Activated CD4-positive, alpha-beta T cell treated with anti-CD3 and anti-CD28 coated beads, Interleukin-2, amount 10 ng/mL, durations not matched to agents 7 days and 5 days (primary cell): ENCODE results near the gene LRRC8B. TPM values are rescaled to one million over a fixed set of nuclear protein-coding genes. Genes with fewer than 3 reads are reported as not detected.
A peak's percentile ranks its signal among the peaks of the same experiment; 100 is the strongest.

Experiments
- CTCF ChIA-PET: fragments of 350-600 bp; sonication (Branson Sonifier 250); formaldehyde crosslinking; loops from one replicate; lab custom pipeline; 2021; ENCODE audit warnings: antibody characterized with exemption; lab: Charles Lee
- POLR2A ChIA-PET: fragments of 350-600 bp; sonication (Branson Sonifier 250); formaldehyde crosslinking; loops from one replicate; lab custom pipeline; 2021; ENCODE audit warnings: antibody characterized with exemption; lab: Charles Lee
- DNase-seq: peaks from one replicate; pipeline ENCODE4 v3.0.0-alpha.2; 2020
- H3K27ac Mint-ChIP-seq: one replicate; pipeline ENCODE4 v1.8.0; 2021; ENCODE audit warnings: mild to moderate bottlenecking, moderate library complexity, mixed read lengths
- H3K27me3 Mint-ChIP-seq: one replicate; pipeline ENCODE4 v1.8.0; 2021; ENCODE audit warnings: mixed read lengths
- H3K36me3 Mint-ChIP-seq: one replicate; pipeline ENCODE4 v1.8.0; 2021; ENCODE audit warnings: low read depth, mixed read lengths
- H3K4me1 Mint-ChIP-seq: one replicate; pipeline ENCODE4 v1.8.0; 2021; ENCODE audit warnings: mixed read lengths
- H3K4me3 Mint-ChIP-seq: one replicate; pipeline ENCODE4 v1.8.0; 2021; ENCODE audit warnings: mild to moderate bottlenecking, moderate library complexity, mixed read lengths
- H3K9me3 Mint-ChIP-seq: one replicate; pipeline ENCODE4 v1.8.0; 2021; ENCODE audit warnings: mixed read lengths
- total RNA-seq, 2 experiments: library from RNA; stranded (reverse); gene quantifications; one replicate each; pipeline ENCODE4 v1.2.3, GENCODE V29; 2021

Gene LRRC8B
- total RNA-seq, 2 experiments from 2014 or later: 21.2 to 22.1 TPM

DNA sequence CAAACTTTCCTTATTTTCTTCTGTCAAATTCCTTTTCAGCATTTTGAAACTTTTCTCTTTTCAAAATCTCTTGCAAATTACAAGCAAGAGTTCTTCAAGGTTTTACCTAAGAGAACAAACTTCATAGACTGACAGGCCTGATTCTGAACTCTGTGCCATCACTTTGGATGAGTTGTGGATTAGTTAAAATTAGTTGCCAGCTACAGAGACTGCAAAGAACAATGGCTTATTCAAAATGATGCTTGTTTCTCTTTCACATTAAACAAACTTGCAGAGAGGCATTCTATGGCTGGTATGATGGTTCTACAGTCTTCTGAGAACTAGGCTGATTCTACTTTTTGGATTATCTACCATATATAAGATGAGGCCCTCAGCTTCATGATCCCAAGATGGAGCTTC, 3.8 kb downstream of the LRRC8B start:
- H3K36me3 Mint-ChIP-seq: peaks cover 38% of the 10 kb centered on the region
- H3K27ac Mint-ChIP-seq: no peak overlapping the region
- CTCF ChIA-PET: interaction anchor here (1.0 to 2.4 kb wide), 5 partner anchors 12 to 88 kb away, joined by 3 to 8 read pairs (median 3); no protein-coding TSS in a partner anchor
- H3K9me3 Mint-ChIP-seq: peaks cover 5% of the 10 kb centered on the region
- H3K27me3 Mint-ChIP-seq: no peaks in the 10 kb centered on the region
- H3K4me1 Mint-ChIP-seq: peaks cover 49% of the 10 kb centered on the region
- no peak overlapping the region for H3K4me3 Mint-ChIP-seq
- POLR2A ChIA-PET: interaction anchor here (0.6 kb wide), 1 partner anchor 50 kb away, joined by 3 read pairs; no protein-coding TSS in a partner anchor
- no peak for DNase-seq

DNA sequence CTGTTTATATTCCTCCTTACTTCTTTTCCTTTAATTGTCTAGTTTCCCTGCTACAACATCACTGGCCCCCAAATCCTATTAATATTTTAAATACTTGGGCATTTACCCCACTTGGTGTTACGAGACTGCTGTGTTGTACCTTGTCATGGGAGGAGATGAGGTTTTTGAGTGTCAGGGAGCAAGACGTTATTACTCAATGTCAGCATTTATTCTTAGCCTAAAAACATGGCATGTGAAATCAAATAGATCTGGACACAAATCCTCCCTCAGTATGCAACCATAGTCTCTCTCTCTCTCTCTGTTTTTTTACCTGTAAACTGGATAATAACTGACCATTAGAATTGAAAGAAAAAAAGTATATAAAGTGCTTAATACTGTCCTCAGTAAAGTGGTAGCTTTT, 4.6 kb downstream of the LRRC8B start:
- ChIA-PET POLR2A (no interaction called here), CTCF (interaction anchor here (1.0 to 2.4 kb wide), 3 partner anchors 11 to 82 kb away, joined by 3 to 8 read pairs (median 3); no protein-coding TSS in a partner anchor)
- Mint-ChIP-seq H3K4me3 (no peak overlapping the region), H3K36me3 (peaks cover 38% of the 10 kb centered on the region), H3K9me3 (peaks cover 5% of the 10 kb centered on the region), H3K27ac (no peak overlapping the region), H3K4me1 (peaks cover 44% of the 10 kb centered on the region), H3K27me3 (no peaks in the 10 kb centered on the region)
- no peak for DNase-seq

DNA sequence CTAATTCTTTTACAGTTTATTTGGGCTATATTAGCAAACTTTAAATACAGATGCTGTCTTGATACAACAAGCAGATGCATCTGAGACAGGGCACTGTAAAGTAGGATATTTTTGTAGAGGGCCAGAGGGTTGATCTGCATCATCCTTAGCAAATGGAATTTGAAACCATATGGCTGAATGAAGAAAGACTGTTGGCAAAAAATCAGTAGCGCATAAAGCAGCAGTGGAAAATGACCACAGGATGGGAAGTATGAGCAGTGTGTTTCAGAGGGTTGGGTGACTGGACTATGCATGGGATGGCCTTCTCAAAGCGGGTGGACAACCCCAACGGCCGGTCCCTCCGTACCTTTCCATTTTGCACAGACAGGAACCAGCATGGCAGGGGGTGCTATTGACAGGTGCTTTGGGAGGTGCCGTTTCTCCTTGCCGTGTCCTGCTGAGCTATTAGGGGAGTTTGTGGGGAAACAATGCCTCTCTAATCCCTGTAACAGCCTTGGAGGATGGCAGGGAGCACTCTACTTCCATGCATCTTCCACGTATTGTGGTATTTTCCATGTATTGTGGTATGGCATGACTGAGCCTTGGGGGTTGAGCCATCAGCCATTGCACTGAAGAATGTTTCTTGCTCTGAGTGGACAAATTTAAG, 5.9 kb downstream of the LRRC8B start:
- Mint-ChIP-seq H3K4me3 (no peak overlapping the region), H3K9me3 (peaks cover 5% of the 10 kb centered on the region), H3K36me3 (peaks cover 44% of the 10 kb centered on the region), H3K4me1 (peaks cover 51% of the 10 kb centered on the region), H3K27ac (no peak overlapping the region), H3K27me3 (no peaks in the 10 kb centered on the region)
- DNase-seq: no peak
- POLR2A ChIA-PET: no interaction called here
- CTCF ChIA-PET: interaction anchor here (1.0 kb wide), 1 partner anchor 13 kb away, joined by 4 read pairs; no protein-coding TSS in a partner anchor

DNA sequence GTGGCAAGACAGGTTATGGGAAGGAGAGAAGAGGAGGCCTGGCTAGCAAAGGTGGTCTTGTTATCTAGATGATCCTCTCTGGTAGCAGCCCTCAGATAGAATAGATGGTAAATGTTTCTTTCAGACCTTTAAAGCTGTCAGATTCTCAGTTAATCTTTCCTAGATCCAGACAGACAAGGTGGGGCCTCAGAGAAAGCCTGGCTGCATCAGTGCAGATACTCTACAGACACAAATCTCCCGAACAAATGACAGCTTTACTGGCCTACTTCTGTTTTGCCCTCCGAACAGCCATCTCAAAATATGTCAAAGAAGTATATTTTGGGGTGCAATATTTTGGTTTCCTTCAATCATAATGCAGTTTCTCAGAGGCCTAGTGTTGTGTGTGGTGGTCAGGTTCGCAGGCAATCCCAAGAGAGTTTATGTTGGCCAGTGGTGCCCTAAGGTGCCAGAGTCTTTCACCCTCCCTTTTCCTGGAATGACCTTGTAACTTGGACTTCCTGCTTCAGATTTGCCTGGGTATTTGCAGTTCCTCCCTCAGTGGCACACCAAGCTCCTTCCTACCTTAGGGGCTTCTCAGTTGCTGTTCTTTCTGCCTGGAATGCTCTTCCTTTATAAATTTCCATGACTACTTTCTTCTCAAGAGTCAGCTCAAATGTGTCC, 7.0 kb downstream of the LRRC8B start:
- Mint-ChIP-seq H3K36me3 (peaks cover 44% of the 10 kb centered on the region), H3K4me3 (no peak overlapping the region), H3K27ac (no peak overlapping the region), H3K4me1 (peaks cover 53% of the 10 kb centered on the region), H3K27me3 (no peaks in the 10 kb centered on the region), H3K9me3 (peaks cover 5% of the 10 kb centered on the region)
- CTCF ChIA-PET: interaction anchor here (1.1 kb wide), 1 partner anchor 9 kb away, joined by 3 read pairs; no protein-coding TSS in a partner anchor
- no peak for DNase-seq
- POLR2A ChIA-PET: no interaction called here

DNA sequence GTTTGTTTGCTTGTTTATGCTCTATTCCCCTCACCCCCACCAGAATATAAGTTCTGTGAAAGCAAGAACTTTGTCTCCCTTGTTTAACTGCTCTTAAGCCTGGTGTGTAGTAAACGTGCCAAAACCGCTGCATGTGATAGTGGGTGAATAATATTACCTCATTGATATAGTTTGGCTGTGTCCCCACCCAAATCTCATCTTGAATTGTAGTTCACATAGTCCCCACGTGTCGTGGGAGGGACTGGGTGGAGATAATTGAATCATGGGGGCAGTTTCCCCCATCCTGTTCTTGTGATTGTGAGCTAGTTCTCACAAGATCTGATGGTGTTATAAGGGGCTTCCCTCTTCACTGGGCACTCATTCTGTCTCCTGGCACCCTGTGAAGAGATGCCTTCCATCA, 7.6 kb downstream of the LRRC8B start:
- Mint-ChIP-seq H3K9me3 (peaks cover 5% of the 10 kb centered on the region), H3K36me3 (peaks cover 46% of the 10 kb centered on the region), H3K27me3 (no peaks in the 10 kb centered on the region), H3K27ac (no peak overlapping the region), H3K4me1 (peaks cover 58% of the 10 kb centered on the region), H3K4me3 (no peak overlapping the region)
- DNase-seq: no peak
- ChIA-PET CTCF (interaction anchor here (1.1 kb wide), 1 partner anchor 9 kb away, joined by 3 read pairs; no protein-coding TSS in a partner anchor), POLR2A (no interaction called here)

DNA sequence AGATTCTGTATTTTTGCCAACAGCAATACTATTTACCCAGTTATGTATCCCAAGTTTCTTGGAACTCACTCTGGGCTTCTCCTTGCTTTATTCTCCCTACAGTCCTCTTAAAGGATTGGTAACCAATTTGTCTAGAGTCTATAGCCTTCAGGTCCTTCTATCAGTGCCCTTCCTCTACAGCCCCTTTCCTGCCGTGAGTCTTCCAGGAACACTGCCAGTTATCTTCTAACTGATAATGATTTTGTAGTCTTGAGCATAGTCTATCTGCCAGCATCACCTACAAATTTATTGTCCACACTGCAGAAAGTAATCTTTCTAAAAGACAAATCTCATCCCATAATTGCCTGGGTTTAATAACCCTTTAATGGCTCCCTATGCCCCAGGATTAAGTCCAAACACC, 8.2 kb downstream of the LRRC8B start:
- H3K27me3 Mint-ChIP-seq: no peaks in the 10 kb centered on the region
- peaks cover 46% of the 10 kb centered on the region for H3K36me3 Mint-ChIP-seq
- DNase-seq: no peak
- peaks cover 5% of the 10 kb centered on the region for H3K9me3 Mint-ChIP-seq
- ChIA-PET CTCF (interaction anchor here (1.1 to 1.3 kb wide), 3 partner anchors 8 to 64 kb away, joined by 3 to 4 read pairs (median 3); no protein-coding TSS in a partner anchor), POLR2A (no interaction called here)
- no peak overlapping the region for H3K27ac Mint-ChIP-seq
- peaks cover 63% of the 10 kb centered on the region for H3K4me1 Mint-ChIP-seq
- H3K4me3 Mint-ChIP-seq: no peak overlapping the region

DNA sequence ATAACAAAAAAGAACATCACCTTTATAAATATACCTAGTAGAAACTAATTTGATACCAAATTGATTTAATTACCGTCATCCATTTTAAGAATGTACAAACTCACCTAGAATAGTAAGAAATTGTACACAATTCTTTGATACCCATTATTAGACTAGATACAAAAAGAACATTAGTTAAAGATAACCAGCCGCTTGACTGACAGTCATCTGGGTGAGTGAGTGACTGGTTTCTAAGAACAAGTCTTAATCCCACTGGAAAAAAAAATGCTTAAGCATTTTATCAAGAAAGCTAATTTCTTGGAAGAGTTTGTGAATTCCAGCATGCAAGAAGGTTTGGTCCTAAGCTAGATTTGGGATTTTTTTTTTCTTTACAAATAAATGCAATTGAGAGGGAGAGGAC, 10.9 kb downstream of the LRRC8B start:
- no peak for DNase-seq
- Mint-ChIP-seq H3K4me3 (no peak overlapping the region), H3K27me3 (no peaks in the 10 kb centered on the region), H3K36me3 (peaks cover 51% of the 10 kb centered on the region), H3K9me3 (peaks cover 5% of the 10 kb centered on the region), H3K4me1 (peaks cover 72% of the 10 kb centered on the region), H3K27ac (no peak overlapping the region)
- CTCF ChIA-PET: interaction anchor here (1.2 kb wide), 1 partner anchor 77 kb away, joined by 3 read pairs; no protein-coding TSS in a partner anchor
- POLR2A ChIA-PET: interaction anchor here (0.6 kb wide), 1 partner anchor 223 kb away, joined by 4 read pairs; no protein-coding TSS in a partner anchor

DNA sequence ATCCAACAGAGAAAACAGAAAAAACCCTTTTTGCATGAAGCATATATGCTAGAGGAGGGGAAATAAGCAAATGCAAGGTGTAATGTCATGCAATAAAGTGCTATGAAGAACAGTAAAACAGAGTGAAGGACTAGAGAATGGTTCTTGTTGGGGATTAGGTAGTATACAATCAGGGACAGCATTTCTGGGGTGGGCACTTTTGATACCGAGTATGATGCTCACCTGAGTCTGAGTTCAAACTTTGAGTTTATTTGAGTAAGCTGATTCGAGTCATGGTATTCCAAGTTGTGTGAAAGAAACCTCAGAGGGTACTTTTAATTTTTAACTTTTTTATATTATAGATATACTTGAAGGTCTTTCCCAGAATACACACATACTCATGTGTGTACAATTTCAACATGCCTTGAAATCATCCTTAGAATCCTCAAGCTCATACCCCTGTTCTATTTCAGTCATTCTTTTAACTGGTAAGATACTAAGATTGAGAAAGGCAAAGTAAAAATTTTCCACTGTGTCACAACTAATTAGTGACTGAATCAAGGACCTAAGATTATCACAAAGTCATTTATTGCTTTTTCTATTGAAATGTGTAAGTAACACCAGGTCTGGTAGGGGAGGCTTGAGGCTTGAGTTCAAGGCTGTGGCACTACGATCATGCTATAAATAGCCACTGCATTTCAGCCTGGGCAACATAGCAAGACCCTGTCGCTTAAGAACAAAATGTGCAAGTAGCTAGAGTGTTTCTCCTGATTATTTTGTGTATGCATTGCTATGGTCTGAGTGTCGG, 12.1 kb downstream of the LRRC8B start:
- Mint-ChIP-seq H3K4me1 (peaks cover 70% of the 10 kb centered on the region), H3K4me3 (no peak overlapping the region), H3K27ac (peak overlapping the region; percentile 9), H3K27me3 (no peaks in the 10 kb centered on the region), H3K36me3 (peaks cover 44% of the 10 kb centered on the region), H3K9me3 (peaks cover 5% of the 10 kb centered on the region)
- ChIA-PET CTCF (interaction anchor here (1.3 kb wide), 1 partner anchor 21 kb away, joined by 3 read pairs; no protein-coding TSS in a partner anchor), POLR2A (no interaction called here)
- no peak for DNase-seq

DNA sequence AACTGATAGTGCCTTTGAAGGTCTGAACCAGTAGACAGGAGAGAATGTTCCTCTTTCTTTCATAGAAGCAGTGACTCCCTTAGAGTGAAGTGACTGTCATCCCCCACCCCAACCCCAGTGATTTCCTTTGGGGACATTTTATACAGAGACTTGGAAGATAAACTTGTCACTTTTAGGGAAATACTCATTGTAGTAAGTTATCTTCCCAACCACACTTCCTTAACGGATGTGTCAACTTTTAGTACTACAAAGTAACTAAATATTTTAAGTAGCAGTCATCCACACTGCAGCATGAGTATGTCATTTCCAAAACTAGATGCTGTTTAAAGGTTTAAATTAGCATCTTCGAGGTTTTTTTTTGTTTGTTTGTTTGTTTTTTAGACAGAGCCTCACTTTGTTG, 13.7 kb downstream of the LRRC8B start:
- Mint-ChIP-seq H3K4me3 (no peak overlapping the region), H3K36me3 (peaks cover 37% of the 10 kb centered on the region), H3K27ac (peak overlapping the region; percentile 14), H3K9me3 (no peaks in the 10 kb centered on the region), H3K27me3 (no peaks in the 10 kb centered on the region), H3K4me1 (peaks cover 63% of the 10 kb centered on the region)
- no peak for DNase-seq
- ChIA-PET POLR2A (no interaction called here), CTCF (no interaction called here)

DNA sequence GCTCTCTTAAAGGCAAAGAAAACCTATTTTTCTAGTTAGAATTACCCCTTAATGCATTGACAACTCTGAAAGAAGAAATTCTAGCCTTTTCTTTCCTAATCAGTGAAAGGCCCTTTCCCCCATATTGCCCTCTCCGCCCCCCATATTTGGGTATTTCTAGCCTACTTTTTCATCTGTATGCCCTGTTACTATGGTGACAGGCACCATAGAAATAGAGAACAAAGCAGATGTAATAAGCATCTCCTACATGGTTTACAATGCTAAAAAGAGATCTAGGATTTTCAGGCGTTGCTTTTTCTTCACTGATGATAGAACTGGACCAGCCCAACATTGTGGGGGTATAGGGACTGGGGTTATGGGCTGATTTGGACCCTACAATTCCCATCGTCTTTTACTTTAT, 14.5 kb downstream of the LRRC8B start:
- H3K9me3 Mint-ChIP-seq: no peaks in the 10 kb centered on the region
- no peak overlapping the region for H3K27ac Mint-ChIP-seq
- H3K4me1 Mint-ChIP-seq: peaks cover 63% of the 10 kb centered on the region
- POLR2A ChIA-PET: no interaction called here
- no peak overlapping the region for H3K4me3 Mint-ChIP-seq
- CTCF ChIA-PET: interaction anchor here (1.2 to 1.9 kb wide), 2 partner anchors 10 to 23 kb away, joined by 3 to 8 read pairs; no protein-coding TSS in a partner anchor
- no peaks in the 10 kb centered on the region for H3K27me3 Mint-ChIP-seq
- H3K36me3 Mint-ChIP-seq: peaks cover 37% of the 10 kb centered on the region
- no peak for DNase-seq

DNA sequence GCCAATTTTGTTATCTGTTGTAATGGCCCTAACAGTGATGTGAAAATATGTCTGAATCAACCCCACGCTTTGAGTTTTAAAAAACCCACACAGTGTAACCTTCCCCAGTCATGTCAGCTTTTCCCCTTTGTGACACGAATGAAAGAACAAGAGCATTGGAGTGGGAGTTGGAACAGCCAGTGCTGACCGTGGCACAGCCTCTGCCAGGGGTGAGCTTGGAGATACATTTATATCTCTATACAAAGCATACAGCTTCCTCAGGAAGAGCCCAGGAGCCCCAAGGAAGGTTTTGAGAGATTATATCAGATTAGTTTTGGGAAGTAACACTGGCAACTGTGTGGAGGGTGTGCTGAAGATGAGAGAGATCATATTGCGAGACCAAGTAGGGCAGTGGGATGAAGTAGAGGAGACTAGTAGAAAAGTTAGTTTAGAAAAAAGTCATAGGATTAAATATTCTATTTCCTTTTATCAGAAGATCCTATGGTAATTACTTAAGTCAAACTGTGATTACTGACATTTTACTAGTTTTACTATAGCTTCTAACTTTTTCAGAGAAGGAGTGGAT, 15.9 kb downstream of the LRRC8B start:
- no peak for DNase-seq
- Mint-ChIP-seq H3K9me3 (no peaks in the 10 kb centered on the region), H3K27me3 (no peaks in the 10 kb centered on the region), H3K4me3 (no peak overlapping the region), H3K27ac (no peak overlapping the region), H3K4me1 (peaks cover 68% of the 10 kb centered on the region), H3K36me3 (peaks cover 29% of the 10 kb centered on the region)
- ChIA-PET CTCF (interaction anchor here (0.8 to 2.2 kb wide), 12 partner anchors 8 to 303 kb away, joined by 3 to 9 read pairs (median 3); no protein-coding TSS in a partner anchor), POLR2A (no interaction called here)

DNA sequence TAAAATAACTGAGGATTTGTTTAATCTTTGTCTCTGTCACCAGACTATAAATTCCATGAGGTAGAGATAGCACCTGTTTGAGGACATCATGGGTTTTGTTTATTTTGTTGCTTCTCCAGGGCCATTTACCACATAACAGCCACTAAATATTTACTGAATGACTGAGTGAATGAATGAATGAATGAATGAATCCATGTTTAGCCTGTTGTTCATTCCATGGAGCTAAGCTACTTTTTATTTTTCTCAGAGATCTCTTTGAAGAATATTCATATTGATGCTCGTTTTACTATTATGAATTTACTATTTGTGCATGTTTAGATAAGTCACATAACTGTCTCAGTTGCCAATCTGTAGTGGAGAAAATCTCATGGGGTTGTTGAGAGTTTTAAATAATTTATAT, 17.7 kb downstream of the LRRC8B start:
- Mint-ChIP-seq H3K9me3 (no peaks in the 10 kb centered on the region), H3K27me3 (no peaks in the 10 kb centered on the region), H3K4me1 (peaks cover 67% of the 10 kb centered on the region), H3K36me3 (peaks cover 30% of the 10 kb centered on the region), H3K4me3 (no peak overlapping the region), H3K27ac (no peak overlapping the region)
- DNase-seq: no peak
- ChIA-PET CTCF (interaction anchor here (0.9 to 1.0 kb wide), 2 partner anchors 10 to 18 kb away, joined by 3 read pairs; no protein-coding TSS in a partner anchor), POLR2A (no interaction called here)
